ENCODE data around the gene TERB1. TPM values are rescaled to one million over a fixed set of nuclear protein-coding genes. Genes with fewer than 3 reads are reported as not detected.
A peak's percentile ranks its signal among the peaks of the same experiment; 100 is the strongest.

TERB1 gene
- total RNA-seq, 5 donors from 2014 or later (not counting 1 experiment from before 2014, with no cell fraction given): 0.10 to 0.12 TPM; not detected in 3

DNA sequence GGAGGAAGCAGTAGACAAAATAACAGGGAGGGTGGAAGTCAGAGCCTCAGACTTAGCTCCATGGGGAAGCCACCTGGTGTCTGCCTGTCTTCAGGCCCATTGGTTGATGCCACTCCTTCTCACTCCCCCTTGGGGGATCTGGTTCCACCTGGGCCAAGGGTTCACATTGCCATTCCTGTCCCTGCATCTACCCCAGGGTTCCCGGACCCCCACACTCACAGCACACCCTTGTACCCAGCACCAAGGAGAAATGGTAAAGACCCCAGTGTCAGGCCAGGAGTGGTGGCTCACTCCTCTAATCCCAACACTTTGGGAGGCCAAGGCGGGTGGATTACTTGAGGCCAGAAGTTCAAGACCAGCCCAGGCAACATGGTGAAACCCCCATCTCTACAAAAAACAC, 41.8 kb upstream of the TERB1 start:
- Histone ChIP-seq H3K27ac (ENCODE audit: low read length) (no peak overlapping the region), H3K9me3 (no peaks in the 10 kb centered on the region), H3K4me1 (ENCODE audit: control insufficient read depth in 1 of 2, extremely low read depth in 1 of 2, insufficient read depth in 2 of 2, low read length in 2 of 2) (peaks cover 0 to 6% of the 10 kb centered on the region in 2 experiments), H3K4me3 (ENCODE audit: control insufficient read depth in 1 of 2, extremely low read depth in 1 of 2, low read length in 1 of 2) (no peak overlapping the region), H3K36me3 (ENCODE audit: control insufficient read depth in 2 of 2, extremely low read depth in 1 of 2, insufficient read depth in 1 of 2, low read length in 1 of 2) (no peaks in the 10 kb centered on the region), H3K27me3 (replicated peaks in 1 of 2; ENCODE audit: control insufficient read depth in 2 of 2, extremely low read depth in 1 of 2, insufficient read depth in 2 of 2, low read length in 1 of 2) (peaks cover 2 to 47% of the 10 kb centered on the region in 2 experiments)
- no peak overlapping the region for H3K27ac Mint-ChIP-seq
- DNase-seq: no peak
- H3K9me3 Mint-ChIP-seq: no peaks in the 10 kb centered on the region
- peak overlapping the region in 1 of 3 donors; percentile 74 for H3K4me3 Mint-ChIP-seq
- H3K4me1 Mint-ChIP-seq: peaks cover 5 to 10% (median 6%) of the 10 kb centered on the region in 3 donors
- ATAC-seq (replicated peaks in 1 of 4): no peak
- ChIA-PET POLR2A (no interaction called here), CTCF (interaction anchor here in 1 of 2 donors (0.6 to 1.4 kb wide), 2 partner anchors 13 to 338 kb away, joined by 5 read pairs; partner anchors contain the start of gene NAE1)
- peaks cover 42 to 47% of the 10 kb centered on the region in 2 donors for H3K27me3 Mint-ChIP-seq
- H3K36me3 Mint-ChIP-seq: no peaks in the 10 kb centered on the region
- whole genome bisulfite sequencing (ENCODE audit: insufficient coverage): 100% methylated on average over 1 of the region's 2 CpGs

DNA sequence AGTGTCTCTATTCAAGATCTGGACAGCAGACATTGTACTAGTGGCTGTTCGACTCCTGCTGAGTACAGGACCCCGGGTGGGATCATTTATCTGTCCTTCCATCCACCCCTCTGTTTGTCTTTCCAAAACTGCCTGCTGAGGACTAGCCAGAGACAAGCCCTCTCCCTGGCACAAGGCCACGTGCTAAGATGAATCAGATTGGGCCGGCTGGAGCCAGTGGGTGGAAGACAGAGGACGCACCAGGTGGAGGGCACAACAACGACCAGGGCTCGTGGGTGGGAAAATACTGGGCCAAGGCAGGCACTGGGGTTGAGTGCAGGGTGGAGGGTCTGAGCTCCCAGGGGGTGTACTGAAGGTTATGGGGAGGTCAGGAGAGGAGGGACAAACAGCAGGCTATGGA, 41.4 kb upstream of the TERB1 start:
- CTCF ChIA-PET: interaction anchor here in 1 of 2 donors (0.6 to 1.4 kb wide), 2 partner anchors 12 to 338 kb away, joined by 5 read pairs; partner anchors contain the start of gene NAE1
- WGBS (ENCODE audit: insufficient coverage): 84% methylated on average over 7 of the region's 7 CpGs
- Mint-ChIP-seq H3K4me3 (peak overlapping the region in 1 of 3 donors; percentile 74), H3K9me3 (no peaks in the 10 kb centered on the region), H3K4me1 (peaks cover 5 to 10% (median 6%) of the 10 kb centered on the region in 3 donors), H3K27ac (no peak overlapping the region), H3K36me3 (no peaks in the 10 kb centered on the region), H3K27me3 (peaks cover 43 to 45% of the 10 kb centered on the region in 2 donors)
- ATAC-seq (replicated peaks in 1 of 4) (no peak), DNase-seq (no peak)
- POLR2A ChIA-PET: no interaction called here
- no peaks in the 10 kb centered on the region for H3K36me3 ChIP-seq (ENCODE audit: control insufficient read depth in 2 of 2, extremely low read depth in 1 of 2, insufficient read depth in 1 of 2, low read length in 1 of 2)
- H3K4me1 ChIP-seq (ENCODE audit: control insufficient read depth in 1 of 2, extremely low read depth in 1 of 2, insufficient read depth in 2 of 2, low read length in 2 of 2): peaks cover 0 to 6% of the 10 kb centered on the region in 2 experiments
- no peak overlapping the region for H3K27ac ChIP-seq (ENCODE audit: low read length)
- no peaks in the 10 kb centered on the region for H3K9me3 ChIP-seq
- no peak overlapping the region for H3K4me3 ChIP-seq (ENCODE audit: control insufficient read depth in 1 of 2, extremely low read depth in 1 of 2, low read length in 1 of 2)
- peaks cover 2 to 46% of the 10 kb centered on the region in 2 experiments for H3K27me3 ChIP-seq (replicated peaks in 1 of 2; ENCODE audit: control insufficient read depth in 2 of 2, extremely low read depth in 1 of 2, insufficient read depth in 2 of 2, low read length in 1 of 2)

DNA sequence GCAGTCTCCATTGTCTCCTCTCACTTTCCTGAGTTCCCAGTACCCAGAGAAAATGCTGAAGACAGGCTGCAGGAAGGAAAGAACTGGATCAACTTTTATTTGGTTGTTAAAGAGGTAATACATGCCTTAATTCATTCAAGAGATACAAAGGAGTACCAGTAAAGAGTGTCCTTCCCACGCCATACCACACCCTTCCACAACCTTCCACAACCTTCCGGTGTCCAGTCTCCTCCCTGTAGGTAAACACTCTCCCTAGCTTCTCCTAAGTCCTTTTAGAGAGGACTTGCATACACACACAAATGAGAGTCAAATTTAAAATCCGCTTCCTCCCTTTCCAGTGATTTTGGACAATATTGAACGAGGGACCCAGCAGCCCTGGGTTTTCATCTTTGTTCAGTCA, 40.0 kb upstream of the TERB1 start:
- H3K4me1 ChIP-seq (ENCODE audit: control insufficient read depth in 1 of 2, extremely low read depth in 1 of 2, insufficient read depth in 2 of 2, low read length in 2 of 2): peaks cover 0 to 6% of the 10 kb centered on the region in 2 experiments
- no peak for ATAC-seq (replicated peaks in 1 of 4)

DNA sequence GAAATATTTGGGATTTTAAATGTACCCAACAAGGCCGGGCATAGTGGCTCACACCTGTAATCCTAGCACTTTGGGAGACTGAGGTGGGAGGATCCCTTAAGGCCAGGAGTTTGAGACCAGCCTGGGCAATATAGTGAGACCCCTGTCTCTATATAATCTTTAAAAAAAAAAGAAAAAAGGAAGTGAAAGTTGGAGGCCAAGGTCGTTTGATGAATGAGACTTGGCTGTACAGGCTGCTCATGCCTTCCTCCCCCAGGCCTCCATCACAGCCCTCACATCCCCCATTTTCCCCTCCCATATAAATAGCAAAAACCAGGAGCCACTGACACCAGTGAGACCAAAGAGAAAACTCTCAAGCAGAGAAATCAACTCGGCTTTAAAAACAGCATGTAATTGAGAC, 39.5 kb upstream of the TERB1 start:
- H3K4me1 Mint-ChIP-seq: peaks cover 5 to 7% (median 6%) of the 10 kb centered on the region in 3 donors
- H3K36me3 Mint-ChIP-seq: no peaks in the 10 kb centered on the region
- Histone ChIP-seq H3K27ac (ENCODE audit: low read length) (no peak overlapping the region), H3K27me3 (replicated peaks in 1 of 2; ENCODE audit: control insufficient read depth in 2 of 2, extremely low read depth in 1 of 2, insufficient read depth in 2 of 2, low read length in 1 of 2) (peaks cover 2 to 39% of the 10 kb centered on the region in 2 experiments), H3K4me3 (ENCODE audit: control insufficient read depth in 1 of 2, extremely low read depth in 1 of 2, low read length in 1 of 2) (no peak overlapping the region), H3K36me3 (ENCODE audit: control insufficient read depth in 2 of 2, extremely low read depth in 1 of 2, insufficient read depth in 1 of 2, low read length in 1 of 2) (no peaks in the 10 kb centered on the region), H3K4me1 (ENCODE audit: control insufficient read depth in 1 of 2, extremely low read depth in 1 of 2, insufficient read depth in 2 of 2, low read length in 2 of 2) (peaks cover 0 to 6% of the 10 kb centered on the region in 2 experiments), H3K9me3 (no peaks in the 10 kb centered on the region)
- 100% methylated on average over 1 of the region's 3 CpGs for WGBS (ENCODE audit: insufficient coverage)
- no peaks in the 10 kb centered on the region for H3K9me3 Mint-ChIP-seq
- POLR2A ChIA-PET: no interaction called here
- H3K27me3 Mint-ChIP-seq: peaks cover 39 to 41% of the 10 kb centered on the region in 2 donors
- CTCF ChIA-PET: no interaction called here
- H3K27ac Mint-ChIP-seq: no peak overlapping the region
- no peak for ATAC-seq (replicated peaks in 1 of 4)
- DNase-seq: no peak
- H3K4me3 Mint-ChIP-seq: no peak overlapping the region

More for the DNA sequence above, 40.0 kb upstream of the TERB1 start:
- no peak overlapping the region for H3K4me3 Mint-ChIP-seq
- H3K4me1 Mint-ChIP-seq: peaks cover 5 to 10% (median 6%) of the 10 kb centered on the region in 3 donors
- peaks cover 44 to 46% of the 10 kb centered on the region in 2 donors for H3K27me3 Mint-ChIP-seq
- DNase-seq: no peak
- ChIA-PET CTCF (no interaction called here), POLR2A (no interaction called here)
- H3K27ac Mint-ChIP-seq: no peak overlapping the region
- H3K9me3 Mint-ChIP-seq: no peaks in the 10 kb centered on the region
- Histone ChIP-seq H3K27ac (ENCODE audit: low read length) (no peak overlapping the region), H3K9me3 (no peaks in the 10 kb centered on the region), H3K27me3 (replicated peaks in 1 of 2; ENCODE audit: control insufficient read depth in 2 of 2, extremely low read depth in 1 of 2, insufficient read depth in 2 of 2, low read length in 1 of 2) (peaks cover 2 to 41% of the 10 kb centered on the region in 2 experiments), H3K4me3 (ENCODE audit: control insufficient read depth in 1 of 2, extremely low read depth in 1 of 2, low read length in 1 of 2) (no peak overlapping the region), H3K36me3 (ENCODE audit: control insufficient read depth in 2 of 2, extremely low read depth in 1 of 2, insufficient read depth in 1 of 2, low read length in 1 of 2) (no peaks in the 10 kb centered on the region)
- no peaks in the 10 kb centered on the region for H3K36me3 Mint-ChIP-seq
- WGBS (ENCODE audit: insufficient coverage): 100% methylated on average over 1 of the region's 4 CpGs

DNA sequence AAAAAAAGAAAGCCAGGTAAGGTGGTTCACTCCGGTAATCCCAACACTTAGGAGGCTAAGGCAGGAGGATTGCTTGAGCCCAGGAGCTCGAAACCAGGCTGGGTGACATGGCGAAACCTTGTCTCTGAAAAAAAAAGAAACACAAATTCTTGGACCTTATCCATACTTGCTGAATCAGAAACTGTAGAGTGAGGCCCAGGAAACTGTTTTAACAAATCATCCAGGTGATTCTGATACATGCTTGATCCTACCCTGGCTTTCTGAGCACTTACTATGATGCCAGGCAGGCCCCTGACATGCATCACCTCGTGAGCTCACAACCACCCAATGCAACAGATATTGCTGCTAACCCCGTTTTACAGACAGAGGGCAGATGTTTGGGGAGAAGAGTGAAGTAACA, 33.4 kb upstream of the TERB1 start:
- Mint-ChIP-seq H3K36me3 (no peaks in the 10 kb centered on the region), H3K9me3 (no peaks in the 10 kb centered on the region), H3K4me1 (peaks cover 0 to 6% (median 5%) of the 10 kb centered on the region in 3 donors), H3K27ac (no peak overlapping the region), H3K27me3 (peaks cover 8 to 14% of the 10 kb centered on the region in 2 donors), H3K4me3 (no peak overlapping the region)
- Histone ChIP-seq H3K36me3 (ENCODE audit: control insufficient read depth in 2 of 2, extremely low read depth in 1 of 2, insufficient read depth in 1 of 2, low read length in 1 of 2) (no peaks in the 10 kb centered on the region), H3K9me3 (no peaks in the 10 kb centered on the region), H3K27ac (ENCODE audit: low read length) (no peak overlapping the region), H3K27me3 (replicated peaks in 1 of 2; ENCODE audit: control insufficient read depth in 2 of 2, extremely low read depth in 1 of 2, insufficient read depth in 2 of 2, low read length in 1 of 2) (peaks cover 0 to 19% of the 10 kb centered on the region in 2 experiments), H3K4me1 (ENCODE audit: control insufficient read depth in 1 of 2, extremely low read depth in 1 of 2, insufficient read depth in 2 of 2, low read length in 2 of 2) (peaks cover 1 to 10% of the 10 kb centered on the region in 2 experiments), H3K4me3 (ENCODE audit: control insufficient read depth in 1 of 2, extremely low read depth in 1 of 2, low read length in 1 of 2) (no peak overlapping the region)
- ChIA-PET CTCF (interaction anchor here in 1 of 2 donors (2.0 kb wide), 1 partner anchor 33 kb away, joined by 6 read pairs; no protein-coding TSS in a partner anchor), POLR2A (interaction anchor here in 1 of 2 donors (0.6 kb wide), 1 partner anchor 67 kb away, joined by 3 read pairs; no protein-coding TSS in a partner anchor)
- WGBS (ENCODE audit: insufficient coverage): 91% methylated on average over 3 of the region's 5 CpGs
- DNase-seq: no peak
- ATAC-seq (replicated peaks in 1 of 4): no peak

DNA sequence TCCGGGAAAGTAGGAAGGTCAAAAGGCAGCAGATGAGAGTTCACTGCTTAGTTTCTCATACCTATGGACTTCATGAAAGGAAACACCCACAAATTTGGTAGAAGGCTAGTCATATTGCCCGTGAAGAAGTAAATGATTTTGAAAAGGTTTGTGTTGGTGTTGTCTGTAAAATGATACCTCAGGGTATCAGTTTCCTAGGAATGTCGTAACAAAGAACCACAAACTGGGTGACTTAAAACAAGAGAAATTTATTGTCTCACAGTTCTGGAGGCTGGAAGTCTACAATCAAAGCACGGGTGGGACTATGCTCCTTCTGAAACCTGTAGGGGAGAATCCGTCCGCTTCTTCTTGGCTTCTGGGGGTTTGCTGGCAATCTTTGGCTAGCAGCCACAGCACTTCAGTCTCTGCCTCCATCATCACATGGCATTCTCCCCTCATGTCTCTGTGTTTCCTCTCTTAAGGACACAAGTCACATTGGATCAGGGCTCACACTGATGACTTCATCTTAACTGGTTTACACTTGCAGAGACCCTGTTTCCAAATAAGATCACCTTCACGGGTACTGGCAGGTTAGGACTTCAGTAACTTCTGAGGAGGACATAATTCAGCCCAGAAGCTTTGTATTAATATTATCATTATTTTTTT, 31.4 kb upstream of the TERB1 start:
- Histone ChIP-seq H3K27ac (ENCODE audit: low read length) (no peak overlapping the region), H3K36me3 (ENCODE audit: control insufficient read depth in 2 of 2, extremely low read depth in 1 of 2, insufficient read depth in 1 of 2, low read length in 1 of 2) (peaks cover 0 to under 1% of the 10 kb centered on the region in 2 donors), H3K4me1 (ENCODE audit: control insufficient read depth in 1 of 2, extremely low read depth in 1 of 2, insufficient read depth in 2 of 2, low read length in 2 of 2) (peaks cover 8 to 26% of the 10 kb centered on the region in 2 experiments), H3K4me3 (ENCODE audit: control insufficient read depth in 1 of 2, extremely low read depth in 1 of 2, low read length in 1 of 2) (no peak overlapping the region), H3K27me3 (replicated peaks in 1 of 2; ENCODE audit: control insufficient read depth in 2 of 2, extremely low read depth in 1 of 2, insufficient read depth in 2 of 2, low read length in 1 of 2) (peaks cover 0 to 19% of the 10 kb centered on the region in 2 experiments), H3K9me3 (no peaks in the 10 kb centered on the region)
- H3K27ac Mint-ChIP-seq: no peak overlapping the region
- DNase-seq (no peak), ATAC-seq (replicated peaks in 1 of 4) (no peak)
- H3K4me3 Mint-ChIP-seq: no peak overlapping the region
- H3K9me3 Mint-ChIP-seq: no peaks in the 10 kb centered on the region
- H3K36me3 Mint-ChIP-seq: peaks cover 3% of the 10 kb centered on the region
- ChIA-PET CTCF (interaction anchor here in 1 of 2 donors (0.6 kb wide), 1 partner anchor 987 kb away, joined by 6 read pairs; no protein-coding TSS in a partner anchor), POLR2A (no interaction called here)
- H3K4me1 Mint-ChIP-seq: peaks cover 18 to 24% (median 24%) of the 10 kb centered on the region in 3 donors
- WGBS (ENCODE audit: insufficient coverage): 72% methylated on average over 2 of the region's 7 CpGs
- H3K27me3 Mint-ChIP-seq: peaks cover 3 to 7% of the 10 kb centered on the region in 2 donors
